Activated B cell treated with CpG ODN at 0.5 μM for 24 hours (primary cell): Measurements from ENCODE around the gene TPM2. TPM values are rescaled to one million over a fixed set of nuclear protein-coding genes. Genes with fewer than 3 reads are reported as not detected.

ENCODE experiments used
- ATAC-seq: fragments of 200-7000 bp; cut with Tn5 transposase; one replicate; pipeline ENCODE4 v1.10.0; 2021; ENCODE audit warnings: low read depth, mild to moderate bottlenecking, moderate library complexity
- CTCF ChIA-PET: fragments of 350-600 bp; sonication (Branson Sonifier 250); formaldehyde crosslinking; loops from one replicate; lab custom pipeline; 2021; ENCODE audit warnings: antibody characterized with exemption; lab: Charles Lee
- POLR2A ChIA-PET: fragments of 350-600 bp; sonication (Branson Sonifier 250); formaldehyde crosslinking; loops from one replicate; lab custom pipeline; 2021; ENCODE audit warnings: antibody characterized with exemption; lab: Charles Lee
- DNase-seq: peaks from one replicate; pipeline ENCODE4 v3.0.0; 2022
- H3K27ac Mint-ChIP-seq: one replicate; pipeline ENCODE4 v1.8.0; 2020; ENCODE audit warnings: mixed read lengths
- H3K27me3 Mint-ChIP-seq: one replicate; pipeline ENCODE4 v1.8.0; 2021; ENCODE audit warnings: mixed read lengths
- H3K36me3 Mint-ChIP-seq: one replicate; pipeline ENCODE4 v1.8.0; 2021; ENCODE audit warnings: low read depth, mixed read lengths
- H3K4me1 Mint-ChIP-seq: one replicate; pipeline ENCODE4 v1.8.0; 2021; ENCODE audit warnings: mixed read lengths
- H3K4me3 Mint-ChIP-seq: one replicate; pipeline ENCODE4 v1.8.0; 2020; ENCODE audit warnings: mild to moderate bottlenecking, mixed read lengths
- H3K9me3 Mint-ChIP-seq: one replicate; pipeline ENCODE4 v1.8.0; 2020; ENCODE audit warnings: mixed read lengths
- CTCF ChIP-seq: fragments of 200-600 bp; IDR thresholded peaks from one replicate; pipeline ENCODE4 v1.8.0; 2022; ENCODE audit warnings: antibody characterized with exemption, mild to moderate bottlenecking
- intact Hi-C: fragments of 100-400 bp; cut with micrococcal nuclease; formaldehyde crosslinking; loops from one replicate; pipeline ENCODE4 v1.15.1; 2024
- total RNA-seq: library from RNA; stranded (reverse); gene quantifications from 2 replicates; pipeline ENCODE4 v1.2.3, GENCODE V29; 2022

The TPM2 gene
- total RNA-seq, 1 donor from 2014 or later = 2.0 TPM

GRCh38 chr9:35723426-35723825 lies 33.7 kb upstream of the TPM2 start:
- intact Hi-C loops = no loop called here
- no peak overlapping the region for H3K27ac Mint-ChIP-seq
- CTCF ChIA-PET = no interaction called here

GRCh38 chr9:35719546-35719945 lies 29.8 kb upstream of the TPM2 start:
- Mint-ChIP-seq H3K36me3 (peaks cover 98% of the 10 kb centered on the region), H3K4me1 (peaks cover 26% of the 10 kb centered on the region), H3K4me3 (peak overlapping the region; percentile 32), H3K9me3 (no peaks in the 10 kb centered on the region), H3K27ac (peak overlapping the region; percentile 85), H3K27me3 (no peaks in the 10 kb centered on the region)
- intact Hi-C loops = loop anchor here (1.0 to 5.0 kb wide), 7 partner anchors 9 to 115 kb away; partner anchors contain the start of genes CD72, CREB3 and TLN1
- TF ChIP-seq CTCF = no peak
- ATAC-seq = no peak
- CTCF ChIA-PET = interaction anchor here (0.8 to 3.1 kb wide), 4 partner anchors 10 to 116 kb away, joined by 3 to 19 read pairs (median 3); no protein-coding TSS in a partner anchor
- POLR2A ChIA-PET = interaction anchor here (0.5 to 3.3 kb wide), 12 partner anchors 8 to 114 kb away, joined by 3 to 38 read pairs (median 4); partner anchors contain the start of genes CREB3, SIT1 and TLN1
- no peak for DNase-seq

More at GRCh38 chr9:35723426-35723825, 33.7 kb upstream of the TPM2 start:
- POLR2A ChIA-PET = no interaction called here
- Mint-ChIP-seq H3K36me3 (peaks cover 80% of the 10 kb centered on the region), H3K4me1 (peaks cover 18% of the 10 kb centered on the region), H3K27me3 (no peaks in the 10 kb centered on the region), H3K9me3 (no peaks in the 10 kb centered on the region), H3K4me3 (no peak overlapping the region)
- DNase-seq = no peak
- TF ChIP-seq CTCF = no peak
- no peak for ATAC-seq

GRCh38 chr9:35718721-35719511 lies 29.2 kb upstream of the TPM2 start:
- ChIA-PET CTCF (interaction anchor here (0.8 to 3.1 kb wide), 5 partner anchors 10 to 115 kb away, joined by 3 to 19 read pairs (median 3); no protein-coding TSS in a partner anchor), POLR2A (interaction anchor here (0.5 to 3.3 kb wide), 15 partner anchors 9 to 113 kb away, joined by 3 to 38 read pairs (median 4); partner anchors contain the start of genes ARHGEF39, CCDC107, CREB3 and RMRP)
- Mint-ChIP-seq H3K27me3 (no peaks in the 10 kb centered on the region), H3K4me3 (peak overlapping the region; percentile 32), H3K4me1 (peaks cover 26% of the 10 kb centered on the region), H3K27ac (peak overlapping the region; percentile 85), H3K9me3 (no peaks in the 10 kb centered on the region), H3K36me3 (peaks cover 98% of the 10 kb centered on the region)
- DNase-seq = peak; percentile 56
- no peak for TF ChIP-seq CTCF
- ATAC-seq = peak; percentile 98
- intact Hi-C loops = loop anchor here (1.0 to 5.0 kb wide), 7 partner anchors 9 to 115 kb away; partner anchors contain the start of genes CD72, CREB3 and TLN1

GRCh38 chr9:35717132-35717870 lies 27.6 kb upstream of the TPM2 start:
- ATAC-seq (no peak), DNase-seq (no peak)
- peaks cover 98% of the 10 kb centered on the region for H3K36me3 Mint-ChIP-seq
- H3K27ac Mint-ChIP-seq = peak overlapping the region; percentile 56
- no peak overlapping the region for H3K4me3 Mint-ChIP-seq
- peaks cover 26% of the 10 kb centered on the region for H3K4me1 Mint-ChIP-seq
- H3K9me3 Mint-ChIP-seq = no peaks in the 10 kb centered on the region
- POLR2A ChIA-PET = interaction anchor here (1.0 to 3.3 kb wide), 3 partner anchors 14 to 29 kb away, joined by 3 to 38 read pairs (median 3); partner anchors contain the start of genes CREB3 and TLN1
- no peak for TF ChIP-seq CTCF
- intact Hi-C loops = loop anchor here (5.0 kb wide), 1 partner anchor 35 kb away; no protein-coding TSS in a partner anchor
- no peaks in the 10 kb centered on the region for H3K27me3 Mint-ChIP-seq
- CTCF ChIA-PET = interaction anchor here (2.0 to 3.1 kb wide), 2 partner anchors 13 to 21 kb away, joined by 6 to 19 read pairs; no protein-coding TSS in a partner anchor
